ENCODE measurements around the gene SPIRE2. TPM values are rescaled to one million over a fixed set of nuclear protein-coding genes. Genes with fewer than 3 reads are reported as not detected.
"Not testable (repeated sequence)": the region's sequence is repeated elsewhere in the genome, so short reads cannot be mapped to it uniquely, and the experiment has no call there.

Gene SPIRE2
- total RNA-seq, 1 experiment from 2014 or later = 21.7 TPM

- no TSS peak for BruUV-seq (replicated peaks)
- Histone ChIP-seq H3K4me3 (ENCODE audit: low read depth in 2 of 2, low read length in 2 of 2) (no peak overlapping the region), H3K27me3 (ENCODE audit: control insufficient read depth, insufficient read depth, low read length) (no peaks in the 10 kb centered on the region), H3K27ac (ENCODE audit: low read length) (no peak overlapping the region), H3K4me1 (ENCODE audit: control insufficient read depth, insufficient read depth, low read length) (peaks cover 3% of the 10 kb centered on the region; the same call in 1 of the 2 replicates), H3K36me3 (ENCODE audit: control insufficient read depth, insufficient read depth, low read length) (peaks cover 3% of the 10 kb centered on the region; the same call in 1 of the 2 replicates), H3K9me3 (ENCODE audit: control insufficient read depth, insufficient read depth, low read depth, low read length) (no peaks in the 10 kb centered on the region)
- intact Hi-C loops (cut with micrococcal nuclease; ENCODE audit: unreplicated experiment) = no loop called here
- TF ChIP-seq CTCF (IDR thresholded peaks at IDR 0.05) = no peak
- no peak for TF ChIP-seq SIN3A (IDR thresholded peaks at IDR 0.05; ENCODE audit: borderline replicate concordance, insufficient read depth, low read depth, low read length)
- TF ChIP-seq POLR2AphosphoS5 (IDR thresholded peaks at IDR 0.05; ENCODE audit: low read depth, low read length) = no peak
- TF ChIP-seq TCF7L2 (IDR thresholded peaks at IDR 0.05; ENCODE audit: low read depth, low read length) = no peak
- TF ChIP-seq REST (IDR thresholded peaks at IDR 0.05; ENCODE audit: insufficient read depth in 1 of 2, low read depth in 2 of 2, low read length in 1 of 2) = no peak
- ChIA-PET POLR2A (no interaction called here), CTCF (no interaction called here)
- in situ Hi-C loops (cut with HindIII; ENCODE audit: low pct_unique_long_range_greater_than_20kb, low sequenced_read_pairs) = no loop called here
- ATAC-seq (no peak), DNase-seq (ENCODE audit: low read depth, low spot score) (no peak)
These were observed 84.4 kb downstream of the SPIRE2 start for GRCh38 chr16:89912627-89913026.

- BruUV-seq (replicated peaks) = no TSS peak
- H3K4me1 ChIP-seq (ENCODE audit: control insufficient read depth, insufficient read depth, low read length) = peaks cover 4% of the 10 kb centered on the region; the same call in 1 of the 2 replicates
- H3K27me3 ChIP-seq (ENCODE audit: control insufficient read depth, insufficient read depth, low read length) = no peaks in the 10 kb centered on the region
- H3K4me3 ChIP-seq (ENCODE audit: low read depth in 2 of 2, low read length in 2 of 2) = no peak overlapping the region
- no peak overlapping the region for H3K27ac ChIP-seq (ENCODE audit: low read length)
- intact Hi-C loops (cut with micrococcal nuclease; ENCODE audit: unreplicated experiment) = no loop called here
- no peak for TF ChIP-seq POLR2AphosphoS5 (IDR thresholded peaks at IDR 0.05; ENCODE audit: low read depth, low read length)
- no peak for TF ChIP-seq SIN3A (IDR thresholded peaks at IDR 0.05; ENCODE audit: borderline replicate concordance, insufficient read depth, low read depth, low read length)
- no peak for TF ChIP-seq CTCF (IDR thresholded peaks at IDR 0.05)
- no peak for TF ChIP-seq TCF7L2 (IDR thresholded peaks at IDR 0.05; ENCODE audit: low read depth, low read length)
- TF ChIP-seq REST (IDR thresholded peaks at IDR 0.05; ENCODE audit: insufficient read depth in 1 of 2, low read depth in 2 of 2, low read length in 1 of 2) = no peak
- in situ Hi-C loops (cut with HindIII; ENCODE audit: low pct_unique_long_range_greater_than_20kb, low sequenced_read_pairs) = no loop called here
- POLR2A ChIA-PET = no interaction called here
- no peak for DNase-seq (ENCODE audit: low read depth, low spot score)
- ATAC-seq = no peak
- peaks cover 3% of the 10 kb centered on the region; the same call in 1 of the 2 replicates for H3K36me3 ChIP-seq (ENCODE audit: control insufficient read depth, insufficient read depth, low read length)
- CTCF ChIA-PET = no interaction called here
- no peaks in the 10 kb centered on the region for H3K9me3 ChIP-seq (ENCODE audit: control insufficient read depth, insufficient read depth, low read depth, low read length)
These were observed 85.4 kb downstream of the SPIRE2 start for GRCh38 chr16:89913408-89914387.

GRCh38 chr16:89914642-89915285 lies 86.5 kb downstream of the SPIRE2 start:
- H3K36me3 ChIP-seq (ENCODE audit: control insufficient read depth, insufficient read depth, low read length); H3K4me3 ChIP-seq (ENCODE audit: low read depth in 2 of 2, low read length in 2 of 2); H3K27ac ChIP-seq (ENCODE audit: low read length); BruUV-seq (replicated peaks); H3K27me3 ChIP-seq (ENCODE audit: control insufficient read depth, insufficient read depth, low read length); intact Hi-C loops (cut with micrococcal nuclease; ENCODE audit: unreplicated experiment); H3K9me3 ChIP-seq (ENCODE audit: control insufficient read depth, insufficient read depth, low read depth, low read length); POLR2A ChIA-PET; DNase-seq (ENCODE audit: low read depth, low spot score); CTCF ChIA-PET; in situ Hi-C loops (cut with HindIII; ENCODE audit: low pct_unique_long_range_greater_than_20kb, low sequenced_read_pairs); ATAC-seq; H3K4me1 ChIP-seq (ENCODE audit: control insufficient read depth, insufficient read depth, low read length): not testable (repeated sequence)

Data from Panc1 (cell line).